Sigmoid colon (tissue), 4 donors: Measurements from ENCODE around the gene CNTN4.

ENCODE experiments used
- CTCF ChIP-seq, 4 experiments: fragments of 450-650 bp in 3 of 4; fragments of 200-600 bp in 1 of 4; IDR thresholded peaks; one replicate each; pipeline ENCODE4 v1.5.1; 2016 to 2019; ENCODE audit warnings: antibody characterized with exemption in 4 of 4, mild to moderate bottlenecking in 3 of 4, moderate library complexity in 2 of 4
- EP300 ChIP-seq, 4 donors: sonication (generic); formaldehyde crosslinking; IDR thresholded peaks; one replicate each; pipeline ENCODE4 v1.6.1; 2017; ENCODE audit warnings: antibody characterized with exemption in 4 of 4
- POLR2A ChIP-seq, 2 donors: fragments of 450-650 bp; IDR thresholded peaks; one replicate each; pipeline ENCODE4 v1.6.1; 2016; ENCODE audit warnings: antibody characterized with exemption in 2 of 2, mild to moderate bottlenecking in 2 of 2, moderate library complexity in 2 of 2

GRCh38 chr3:2390926-2391532, 292.4 kb downstream of the CNTN4 start:
- TF ChIP-seq POLR2A (IDR thresholded peaks at IDR 0.05): no peak
- no peak for TF ChIP-seq EP300 (IDR thresholded peaks at IDR 0.05)
- no peak for TF ChIP-seq CTCF (IDR thresholded peaks at IDR 0.05)
